IMR-90 (cell line): ENCODE results near the gene POLG2. TPM values are rescaled to one million over a fixed set of nuclear protein-coding genes. Genes with fewer than 3 reads are reported as not detected.

Experiments used
- ATAC-seq: fragments of 200-7000 bp; cut with Tn5 transposase; 2 replicates; pipeline ENCODE4 v1.9.1; 2020; ENCODE audit warnings: low read depth, mild to moderate bottlenecking, moderate library complexity
- BruUV-seq: library from RNA; stranded (reverse); fragments of 400-500 nt; replicated peaks from 2 replicates; lab custom pipeline; 2021; lab: Mats Ljungman, UMichigan
- CTCF ChIA-PET: fragments of 300-600 bp; formaldehyde crosslinking; extraction: SDS; loops from one replicate; lab custom pipeline; 2021; ENCODE audit warnings: antibody characterized with exemption; lab: Yijun Ruan, JAX
- POLR2A ChIA-PET: fragments of 300-600 bp; sonication (Branson Sonifier 250); formaldehyde crosslinking; loops from one replicate; lab custom pipeline; 2022; ENCODE audit warnings: antibody characterized with exemption; ENCODE audit not compliant: unreplicated experiment; lab: Charles Lee
- DNase-seq: peaks from one replicate; pipeline ENCODE4 v3.0.0; 2013
- H2AFZ ChIP-seq: replicated peaks from 2 replicates; pipeline ENCODE3; 2013; ENCODE audit warnings: low read length, mild to moderate bottlenecking; ENCODE audit not compliant: poor library complexity
- H2AK5ac ChIP-seq: 2 replicates; pipeline ENCODE4 v1.6.1; 2013; ENCODE audit warnings: low read depth, low read length, inconsistent platforms
- H2AK9ac ChIP-seq: replicated peaks from 2 replicates; pipeline ENCODE3; 2013; ENCODE audit warnings: mild to moderate bottlenecking, low read depth, low read length, moderate library complexity; ENCODE audit not compliant: poor library complexity
- H2BK120ac ChIP-seq: 2 replicates; pipeline ENCODE4 v1.6.1; 2013; ENCODE audit warnings: low read depth, low read length, inconsistent platforms
- H2BK15ac ChIP-seq: 3 replicates; pipeline ENCODE4 v1.6.1; 2013; ENCODE audit warnings: low read depth, low read length, inconsistent platforms
- H2BK20ac ChIP-seq: 2 replicates; pipeline ENCODE4 v1.6.1; 2013; ENCODE audit warnings: low read depth, mild to moderate bottlenecking, inconsistent platforms, low read length, moderate library complexity
- H2BK5ac ChIP-seq: 2 replicates; pipeline ENCODE4 v1.6.1; 2013; ENCODE audit warnings: mild to moderate bottlenecking, low read depth, low read length, inconsistent platforms; ENCODE audit not compliant: poor library complexity, severe bottlenecking
- H3K14ac ChIP-seq: replicated peaks from 2 replicates; pipeline ENCODE4 v1.6.1; 2013; ENCODE audit warnings: low read depth, low read length, inconsistent platforms
- H3K18ac ChIP-seq: 2 replicates; pipeline ENCODE4 v1.6.1; 2013; ENCODE audit warnings: low read depth, low read length, control low read depth
- H3K23ac ChIP-seq: 2 replicates; pipeline ENCODE4 v1.6.1; 2013; ENCODE audit warnings: low read depth, low read length, inconsistent platforms
- H3K27ac ChIP-seq: 2 replicates; pipeline ENCODE4 v1.5.1; 2013; ENCODE audit warnings: mild to moderate bottlenecking, control low read depth, low read length; ENCODE audit not compliant: insufficient read depth
- H3K27me3 ChIP-seq: 2 replicates; pipeline ENCODE4 v1.6.1; 2013; ENCODE audit warnings: low read length; ENCODE audit not compliant: control insufficient read depth, insufficient read depth
- H3K36me3 ChIP-seq: 2 replicates; pipeline ENCODE4 v1.6.1; 2013; ENCODE audit warnings: low read length, mixed read lengths; ENCODE audit not compliant: control insufficient read depth, insufficient read depth
- H3K4ac ChIP-seq: 2 replicates; pipeline ENCODE4 v1.6.1; 2013; ENCODE audit warnings: low read depth, low read length, inconsistent platforms
- H3K4me1 ChIP-seq: 2 replicates; pipeline ENCODE4 v1.6.1; 2013; ENCODE audit warnings: low read length, mixed read lengths; ENCODE audit not compliant: control insufficient read depth, insufficient read depth
- H3K4me2 ChIP-seq: 2 replicates; pipeline ENCODE4 v1.6.1; 2013; ENCODE audit warnings: low read depth, mild to moderate bottlenecking, control low read depth, low read length, moderate library complexity
- H3K4me3 ChIP-seq: 2 replicates; pipeline ENCODE4 v1.5.1; 2013; ENCODE audit warnings: low read depth, mild to moderate bottlenecking, control low read depth, low read length, moderate library complexity; ENCODE audit not compliant: insufficient read depth
- H3K56ac ChIP-seq: 2 replicates; pipeline ENCODE4 v1.6.1; 2013; ENCODE audit warnings: low read length, inconsistent platforms; ENCODE audit not compliant: insufficient read depth; ENCODE audit errors: extremely low read depth
- H3K79me1 ChIP-seq, 2 experiments: 2 replicates each; pipeline ENCODE4 v1.6.1; 2013; ENCODE audit warnings: low read length in 2 of 2, inconsistent platforms in 1 of 2, low read depth in 1 of 2
- H3K9ac ChIP-seq: 2 replicates; pipeline ENCODE4 v1.6.1; 2013; ENCODE audit warnings: low read depth, low read length, control low read depth
- H3K9me1 ChIP-seq: 2 replicates; pipeline ENCODE4 v1.6.1; 2013; ENCODE audit warnings: low read length, inconsistent platforms; ENCODE audit not compliant: insufficient read depth
- H3K9me3 ChIP-seq: 2 replicates; pipeline ENCODE4 v1.6.1; 2013; ENCODE audit warnings: low read length; ENCODE audit not compliant: control insufficient read depth, insufficient read depth
- H4K20me1 ChIP-seq: 2 replicates; pipeline ENCODE4 v1.6.1; 2013; ENCODE audit warnings: low read length, inconsistent platforms; ENCODE audit not compliant: insufficient read depth
- H4K5ac ChIP-seq: 2 replicates; pipeline ENCODE4 v1.6.1; 2013; ENCODE audit warnings: mild to moderate bottlenecking, low read depth, low read length, control low read depth
- H4K8ac ChIP-seq, 2 experiments: 2 replicates each; pipeline ENCODE4 v1.6.1; 2013; ENCODE audit warnings: low read depth in 2 of 2, low read length in 2 of 2, control low read depth in 1 of 2, inconsistent platforms in 1 of 2
- H4K91ac ChIP-seq: 2 replicates; pipeline ENCODE4 v1.6.1; 2013; ENCODE audit warnings: low read depth, low read length, inconsistent platforms; ENCODE audit not compliant: insufficient read depth
- CEBPB ChIP-seq: IDR thresholded peaks from 2 replicates; pipeline ENCODE4 v1.6.1; 2012; ENCODE audit warnings: low read depth, low read length, improper control_type of control experiment
- POLR2A ChIP-seq: IDR thresholded peaks from 2 replicates; pipeline ENCODE4 v1.6.1; 2012; ENCODE audit warnings: mild to moderate bottlenecking, low read depth, low read length
- WGBS, 2 experiments: methylation state at CpG; one replicate each; pipeline versions ENCODE4 v1.1.5 to v1.1.7; 2013; ENCODE audit warnings: missing lambda C conversion rate in 2 of 2; ENCODE audit not compliant: insufficient read length in 1 of 2; ENCODE audit errors: extremely low coverage in 2 of 2; 5-methylcytosine and 5-hydroxymethylcytosine counted together
- dilution Hi-C: fragments of 300-500 bp; cut with HindIII; formaldehyde crosslinking; loops from one replicate; pipeline ENCODE4 v1.14.3; 2018; ENCODE audit warnings: low sequenced_read_pairs; ENCODE audit not compliant: unreplicated experiment
- in situ Hi-C: fragments of 300-500 bp; cut with MboI; formaldehyde crosslinking; loops from 3 replicates; pipeline ENCODE4 v1.14.3; 2019; ENCODE audit warnings: low sequenced_read_pairs, inconsistent platforms, mixed read lengths
- intact Hi-C: fragments of 100-400 bp; cut with micrococcal nuclease; formaldehyde crosslinking; loops from 2 replicates; pipeline ENCODE4 v1.10.0; 2022
- polyA plus RNA-seq, 3 experiments: library from polyadenylated mRNA; depleted of rRNA; stranded (reverse); fragments of >200 nt; gene quantifications; 2 replicates each; pipeline ENCODE4 v1.2.3, GENCODE V29; 2012; ENCODE audit warnings: low replicate concordance in 1 of 3
- total RNA-seq: library from RNA; depleted of rRNA; stranded (reverse); fragments of >200 nt; gene quantifications from 2 replicates; pipeline ENCODE4 v1.2.3, GENCODE V29; 2012

Gene POLG2
- total and polyA plus RNA-seq, 2 of the 4 experiments (the other 2 are of a cell fraction) = 7.0 to 7.7 TPM

- no peaks in the 10 kb centered on the region for H4K20me1 ChIP-seq
- dilution Hi-C loops (no loop called here), in situ Hi-C loops (no loop called here), intact Hi-C loops (no loop called here)
- DNase-seq (peak; percentile 65), ATAC-seq (peak; percentile 71)
- peak within 1 kb of the TSS; percentile 14; the same call in 1 of the 2 replicates for H3K4me2 ChIP-seq
- no peak within 1 kb of the TSS for H3K4ac ChIP-seq
- H3K4me3 ChIP-seq = no peak within 1 kb of the TSS
- no peak within 1 kb of the TSS for H2BK5ac ChIP-seq
- H4K5ac ChIP-seq = 0 out of 2 replicates have a peak within 1 kb of the TSS, but pooled peaks have one; percentile 2
- no peaks in the 10 kb centered on the region for H3K9me1 ChIP-seq
- no TSS peak for BruUV-seq
- H2BK20ac ChIP-seq = no peak within 1 kb of the TSS
- H2BK120ac ChIP-seq = no peak within 1 kb of the TSS
- H3K18ac ChIP-seq = no peak within 1 kb of the TSS
- POLR2A ChIA-PET = no interaction called here
- no peak within 1 kb of the TSS for H3K9ac ChIP-seq
- WGBS, 2 experiments = no CpG with 5 or more reads among the region's 10 CpGs
- no peaks in the 10 kb centered on the region for H3K36me3 ChIP-seq
- H3K14ac ChIP-seq = no peak within 1 kb of the TSS; the same call in 1 of the 2 replicates
- peaks cover 2% of the 10 kb centered on the region; the same call in 1 of the 2 replicates for H3K4me1 ChIP-seq
- H2AK5ac ChIP-seq = no peak within 1 kb of the TSS
- peaks cover 7% of the 10 kb centered on the region for H3K27me3 ChIP-seq
- no peak within 1 kb of the TSS for H3K56ac ChIP-seq
- no peak within 1 kb of the TSS for H2BK15ac ChIP-seq
- peak within 1 kb of the TSS in 1 of 2 experiments; percentile 57; a peak in 1 of 4 replicates for H4K8ac ChIP-seq
- TF ChIP-seq CEBPB (peak; percentile 57), POLR2A (no peak)
- peak within 1 kb of the TSS; percentile 42 for H2AK9ac ChIP-seq
- H2AFZ ChIP-seq = peak within 1 kb of the TSS; percentile 58
- CTCF ChIA-PET = interaction anchor here (0.7 kb wide), 1 partner anchor 30 kb away, joined by 5 read pairs; no protein-coding TSS in a partner anchor
- 0 out of 2 replicates have a peak within 1 kb of the TSS, but pooled peaks have one; percentile 54 for H3K23ac ChIP-seq
- H3K9me3 ChIP-seq = no peaks in the 10 kb centered on the region
- H3K79me1 ChIP-seq = no peaks in the 10 kb centered on the region
- no peak within 1 kb of the TSS for H3K27ac ChIP-seq
- H4K91ac ChIP-seq = no peak within 1 kb of the TSS
These were observed 48.0 kb downstream of the POLG2 start, which contains the start of gene MILR1 for GRCh38 chr17:64448665-64449512. Gene MILR1, plus strand, starts transcription at chr17:64449115. Its CDS starts 54 bp downstream, at chr17:64449169.
